ENCODE measurements around the gene PPP1R12B. TPM values are rescaled to one million over a fixed set of nuclear protein-coding genes. Genes with fewer than 3 reads are reported as not detected.
"Not testable (repeated sequence)": the region's sequence is repeated elsewhere in the genome, so short reads cannot be mapped to it uniquely, and the experiment has no call there.

The PPP1R12B gene
- total and polyA plus RNA-seq, 2 donors (not counting 3 experiments of a cell fraction or from before 2014, with no cell fraction given): 8.4 to 11.5 TPM

GRCh38 chr1:202580619-202581018 is 232.1 kb downstream of the PPP1R12B start:
- H3K27ac ChIP-seq (ENCODE audit: insufficient read depth, low read depth, low read length): no peak overlapping the region
- no peaks in the 10 kb centered on the region for H3K79me2 ChIP-seq (ENCODE audit: control insufficient read depth, insufficient read depth, low read length)
- no peak overlapping the region for H3K9ac ChIP-seq (replicated peaks; ENCODE audit: extremely low read depth, insufficient read depth, low read length)
- H3K4me3 ChIP-seq (replicated peaks in 1 of 3; ENCODE audit: insufficient read depth in 1 of 3, low read depth in 1 of 3, low read length in 3 of 3): no peak overlapping the region
- no peaks in the 10 kb centered on the region for H4K20me1 ChIP-seq (replicated peaks; ENCODE audit: control insufficient read depth, extremely low read depth, insufficient read depth, low read length)
- H3K27me3 ChIP-seq (ENCODE audit: control insufficient read depth in 2 of 2, insufficient read depth in 2 of 2, low read length in 2 of 2): no peaks in the 10 kb centered on the region
- no peaks in the 10 kb centered on the region for H3K9me3 ChIP-seq (replicated peaks; ENCODE audit: control insufficient read depth, insufficient read depth, low read length)
- H3K36me3 ChIP-seq (ENCODE audit: control insufficient read depth in 2 of 2, extremely low read depth in 1 of 2, insufficient read depth in 2 of 2, low read length in 2 of 2): no peaks in the 10 kb centered on the region
- no peak overlapping the region for H3K4me2 ChIP-seq (ENCODE audit: insufficient read depth, low read length)
- H3K4me1 ChIP-seq (ENCODE audit: control insufficient read depth, extremely low read depth, insufficient read depth, low read length): no peaks in the 10 kb centered on the region
- intact Hi-C loops (cut with micrococcal nuclease): no loop called here
- ChIA-PET POLR2A (no interaction called here), CTCF (no interaction called here)
- dilution Hi-C loops (cut with MboI; ENCODE audit: extremely low pct_ligation_motif_present, low sequenced_read_pairs): no loop called here
- no TSS peak for BruUV-seq (replicated peaks)
- H2AFZ ChIP-seq (ENCODE audit: low read depth, low read length): no peak overlapping the region
- no peak for TF ChIP-seq GATA2 (IDR thresholded peaks at IDR 0.05; ENCODE audit: insufficient read depth, insufficient read length, low read depth, low read length)
- TF ChIP-seq MYC (IDR thresholded peaks at IDR 0.05; ENCODE audit: low read depth, low read length): no peak
- TF ChIP-seq FOS (IDR thresholded peaks at IDR 0.05; ENCODE audit: borderline replicate concordance, insufficient read depth, low read length): no peak
- TF ChIP-seq POLR2AphosphoS5 (IDR thresholded peaks at IDR 0.05; ENCODE audit: insufficient read depth, low read depth, low read length): no peak
- TF ChIP-seq MAX (IDR thresholded peaks at IDR 0.05; ENCODE audit: insufficient read depth, insufficient read length): no peak
- TF ChIP-seq EZH2 (IDR thresholded peaks at IDR 0.05; ENCODE audit: borderline replicate concordance, low read depth, low read length, severe bottlenecking): no peak
- no peak for TF ChIP-seq POLR2A (IDR thresholded peaks at IDR 0.05; ENCODE audit: low read depth, low read length)
- TF ChIP-seq CTCF (IDR thresholded peaks at IDR 0.05; ENCODE audit: extremely low read depth in 1 of 2, insufficient read depth in 1 of 2, low read depth in 1 of 2, low read length in 2 of 2): no peak
- DNase-seq (ENCODE audit: low read depth, low spot score) (no peak), FAIRE-seq (no peak)
- H3K9me1 ChIP-seq (replicated peaks; ENCODE audit: control insufficient read depth, extremely low read depth, insufficient read depth, low read length): no peaks in the 10 kb centered on the region

- H4K20me1 ChIP-seq (replicated peaks; ENCODE audit: control insufficient read depth, extremely low read depth, insufficient read depth, low read length); H3K79me2 ChIP-seq (ENCODE audit: control insufficient read depth, insufficient read depth, low read length); H2AFZ ChIP-seq (ENCODE audit: low read depth, low read length); dilution Hi-C loops (cut with MboI; ENCODE audit: extremely low pct_ligation_motif_present, low sequenced_read_pairs); H3K27me3 ChIP-seq (ENCODE audit: control insufficient read depth in 2 of 2, insufficient read depth in 2 of 2, low read length in 2 of 2); DNase-seq (ENCODE audit: low read depth, low spot score); H3K4me2 ChIP-seq (ENCODE audit: insufficient read depth, low read length); H3K9me1 ChIP-seq (replicated peaks; ENCODE audit: control insufficient read depth, extremely low read depth, insufficient read depth, low read length); H3K36me3 ChIP-seq (ENCODE audit: control insufficient read depth in 2 of 2, extremely low read depth in 1 of 2, insufficient read depth in 2 of 2, low read length in 2 of 2); H3K4me3 ChIP-seq (replicated peaks in 1 of 3; ENCODE audit: insufficient read depth in 1 of 3, low read depth in 1 of 3, low read length in 3 of 3); intact Hi-C loops (cut with micrococcal nuclease); POLR2A ChIA-PET; H3K27ac ChIP-seq (ENCODE audit: insufficient read depth, low read depth, low read length); FAIRE-seq; H3K9me3 ChIP-seq (replicated peaks; ENCODE audit: control insufficient read depth, insufficient read depth, low read length); H3K9ac ChIP-seq (replicated peaks; ENCODE audit: extremely low read depth, insufficient read depth, low read length); BruUV-seq (replicated peaks): not testable (repeated sequence)
- peaks cover 16% of the 10 kb centered on the region for H3K4me1 ChIP-seq (ENCODE audit: control insufficient read depth, extremely low read depth, insufficient read depth, low read length)
- CTCF ChIA-PET: interaction anchor here (0.5 to 1.1 kb wide), 4 partner anchors 10 to 18 kb away, joined by 3 to 4 read pairs (median 3); no protein-coding TSS in a partner anchor
Measured at GRCh38 chr1:202582350-202582749, 233.9 kb downstream of the PPP1R12B start.
